Measurements from ENCODE around the gene MCIDAS. TPM values are rescaled to one million over a fixed set of nuclear protein-coding genes. Genes with fewer than 3 reads are reported as not detected.

MCIDAS gene
- total RNA-seq, 6 donors from 2014 or later: 0.22 to 2.2 (median 0.45) TPM; not detected in 2

DNA sequence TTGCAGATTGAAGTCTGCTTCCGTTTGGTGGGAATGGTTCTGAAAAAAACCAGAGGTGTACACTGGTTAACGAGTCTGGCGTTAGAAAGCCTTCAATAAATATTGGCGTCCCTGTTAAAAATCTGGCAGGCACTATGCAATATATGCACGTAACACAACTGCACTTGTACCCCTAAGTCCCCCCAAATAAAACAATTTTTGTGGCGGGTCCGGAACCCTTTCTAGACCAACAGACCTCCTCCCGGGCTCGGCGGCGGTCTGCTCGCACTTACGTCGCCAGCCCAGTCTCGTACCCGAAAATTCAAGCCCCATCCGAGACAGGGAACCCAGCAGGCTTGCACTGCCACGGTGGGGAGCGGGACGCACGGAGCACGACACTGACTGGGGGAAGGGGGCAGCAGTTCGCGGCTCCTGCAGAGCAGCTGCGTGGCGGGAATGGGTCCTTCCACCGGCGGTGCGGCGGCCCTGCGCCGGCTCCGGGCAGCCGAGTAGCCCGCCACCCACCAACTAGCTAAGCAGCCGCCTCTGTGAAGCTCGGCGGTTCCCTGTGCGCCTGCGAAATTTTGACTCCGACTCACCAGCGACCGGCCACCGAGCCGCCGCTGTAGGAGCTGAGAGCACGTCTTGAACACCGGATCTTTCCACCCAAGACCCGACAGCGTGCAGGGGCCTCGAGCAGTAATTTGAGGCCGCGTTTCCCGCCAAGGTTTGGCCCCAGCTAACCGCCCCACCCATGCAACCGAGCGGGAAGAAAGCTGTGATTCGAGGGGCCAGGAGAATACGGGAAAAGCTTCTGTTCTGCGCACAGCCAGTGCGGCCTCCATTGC is 3.9 kb downstream of the MCIDAS start:
- DNase-seq: peak in 1 of 2 donors; percentile 85
- no peak for TF ChIP-seq POLR2A (IDR thresholded peaks at IDR 0.05)
- no peak for TF ChIP-seq EP300 (IDR thresholded peaks at IDR 0.05)
- no peak for TF ChIP-seq POLR2AphosphoS5 (IDR thresholded peaks at IDR 0.05)
- TF ChIP-seq, protein P1, sequence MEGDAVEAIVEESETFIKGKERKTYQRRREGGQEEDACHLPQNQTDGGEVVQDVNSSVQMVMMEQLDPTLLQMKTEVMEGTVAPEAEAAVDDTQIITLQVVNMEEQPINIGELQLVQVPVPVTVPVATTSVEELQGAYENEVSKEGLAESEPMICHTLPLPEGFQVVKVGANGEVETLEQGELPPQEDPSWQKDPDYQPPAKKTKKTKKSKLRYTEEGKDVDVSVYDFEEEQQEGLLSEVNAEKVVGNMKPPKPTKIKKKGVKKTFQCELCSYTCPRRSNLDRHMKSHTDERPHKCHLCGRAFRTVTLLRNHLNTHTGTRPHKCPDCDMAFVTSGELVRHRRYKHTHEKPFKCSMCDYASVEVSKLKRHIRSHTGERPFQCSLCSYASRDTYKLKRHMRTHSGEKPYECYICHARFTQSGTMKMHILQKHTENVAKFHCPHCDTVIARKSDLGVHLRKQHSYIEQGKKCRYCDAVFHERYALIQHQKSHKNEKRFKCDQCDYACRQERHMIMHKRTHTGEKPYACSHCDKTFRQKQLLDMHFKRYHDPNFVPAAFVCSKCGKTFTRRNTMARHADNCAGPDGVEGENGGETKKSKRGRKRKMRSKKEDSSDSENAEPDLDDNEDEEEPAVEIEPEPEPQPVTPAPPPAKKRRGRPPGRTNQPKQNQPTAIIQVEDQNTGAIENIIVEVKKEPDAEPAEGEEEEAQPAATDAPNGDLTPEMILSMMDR (IDR thresholded peaks at IDR 0.05): no peak
- H3K27me3 ChIP-seq: peaks cover 0 to 82% (median 49%) of the 10 kb centered on the region in 4 donors

DNA sequence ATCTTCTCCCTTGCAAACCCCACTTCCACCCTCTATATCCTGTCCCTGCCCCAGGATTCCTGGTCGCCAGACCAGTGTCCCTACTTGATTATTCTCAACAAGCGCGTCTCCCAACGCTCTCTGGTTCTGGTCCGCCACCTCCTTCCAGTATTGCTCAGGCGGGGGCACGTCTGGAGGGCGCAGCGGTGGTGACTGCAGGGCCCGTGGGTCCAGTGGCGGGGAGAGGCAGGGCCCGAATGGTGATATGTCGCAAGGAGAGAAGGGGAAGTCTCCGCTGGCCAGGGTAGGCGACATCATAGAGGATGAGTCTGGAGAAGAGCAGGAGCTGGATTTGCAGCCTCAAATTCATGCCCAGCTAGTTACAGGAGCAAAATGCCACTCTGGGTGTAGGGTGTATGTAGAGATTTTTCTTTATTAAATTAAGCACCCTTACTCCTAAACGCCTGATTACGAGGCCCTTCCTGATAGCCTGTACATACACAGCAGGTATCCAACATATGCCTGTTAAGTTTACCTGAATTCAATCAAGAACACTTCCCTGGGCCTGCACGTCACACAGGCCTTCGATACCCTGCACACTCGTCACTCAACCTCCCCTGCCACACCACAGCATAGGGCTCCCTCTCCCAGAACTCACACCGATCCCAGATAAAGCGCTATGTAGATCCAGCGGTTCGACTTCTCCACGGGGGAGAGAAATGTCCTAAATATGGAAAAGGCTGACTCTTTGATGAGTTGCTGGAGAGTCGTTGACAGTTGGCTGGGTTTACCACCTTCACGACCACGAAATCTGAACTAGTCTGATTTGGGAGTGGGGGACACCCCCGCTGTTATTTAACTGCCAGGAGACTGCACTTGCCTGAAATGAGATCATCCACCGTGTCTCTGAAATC is 4.8 kb downstream of the MCIDAS start:
- Histone ChIP-seq H3K4me1 (peaks cover 30 to 33% (median 32%) of the 10 kb centered on the region in 4 donors), H3K36me3 (no peaks in the 10 kb centered on the region), H3K27ac (no peak overlapping the region), H3K4me3 (no peak overlapping the region), H3K27me3 (peaks cover 0 to 74% (median 44%) of the 10 kb centered on the region in 4 donors), H3K9me3 (no peaks in the 10 kb centered on the region)
- TF ChIP-seq, protein P1 (IDR thresholded peaks at IDR 0.05): no peak
- no peak for TF ChIP-seq EP300 (IDR thresholded peaks at IDR 0.05)
- no peak for TF ChIP-seq POLR2AphosphoS5 (IDR thresholded peaks at IDR 0.05)
- TF ChIP-seq POLR2A (IDR thresholded peaks at IDR 0.05): no peak
- ATAC-seq (ENCODE audit: low FRiP score in 2 of 2) (no peak), DNase-seq (peak in 1 of 2 donors; percentile 40)
- WGBS, 2 donors: 19 to 25% methylated on average over 30 of the region's 30 CpGs

More for the DNA sequence above, 3.9 kb downstream of the MCIDAS start:
- no peak for ATAC-seq (ENCODE audit: low FRiP score in 2 of 2)
- WGBS, 2 donors: 17 to 23% methylated on average over 27 to 39 of the region's 61 CpGs
- no peaks in the 10 kb centered on the region for H3K9me3 ChIP-seq
- no peaks in the 10 kb centered on the region for H3K36me3 ChIP-seq
- peaks cover 36 to 40% (median 37%) of the 10 kb centered on the region in 4 donors for H3K4me1 ChIP-seq
- no peak overlapping the region for H3K27ac ChIP-seq
- H3K4me3 ChIP-seq: no peak overlapping the region

DNA sequence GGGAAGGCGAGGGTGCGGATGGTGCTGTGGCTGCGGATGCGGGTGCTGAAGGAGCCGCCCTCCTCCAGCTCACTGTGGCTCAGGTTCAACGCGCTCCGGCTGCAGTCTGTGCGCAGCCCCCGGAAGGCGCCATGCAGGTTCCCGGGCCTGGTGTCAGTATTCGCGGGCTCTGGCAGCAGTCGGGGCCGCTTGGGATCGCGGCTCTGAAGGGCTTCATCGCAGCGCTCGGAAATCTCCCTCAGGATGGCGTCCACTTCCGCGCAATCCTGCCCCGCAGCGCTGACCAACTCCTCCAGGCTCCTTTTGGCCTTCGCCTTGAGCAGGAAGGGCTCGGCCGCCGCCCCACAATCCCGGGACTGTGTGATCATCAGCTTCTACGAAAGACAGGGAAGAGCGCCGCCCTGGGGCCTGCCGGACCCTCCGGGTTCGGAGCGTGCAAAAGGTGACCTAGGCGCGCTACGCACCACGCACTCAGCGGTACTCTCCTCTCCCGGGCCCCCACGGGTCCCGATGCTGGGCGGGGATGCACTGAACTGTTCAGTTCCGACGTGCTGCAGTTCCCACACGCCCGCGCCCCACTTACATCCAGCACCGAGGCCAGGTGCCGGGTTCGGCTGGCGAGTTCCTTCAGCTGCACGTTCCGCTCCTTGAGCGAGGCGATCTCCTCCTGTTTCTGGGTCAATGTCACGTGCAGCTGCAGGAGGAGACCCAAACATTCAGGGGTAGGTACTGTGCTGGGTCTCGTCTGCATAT is 6.5 kb downstream of the MCIDAS start:
- Histone ChIP-seq H3K4me1 (peaks cover 18 to 21% (median 20%) of the 10 kb centered on the region in 4 donors), H3K4me3 (peak overlapping the region in 2 of 4 donors; percentile 10 to 23), H3K27ac (no peak overlapping the region), H3K27me3 (peaks cover 0 to 56% (median 30%) of the 10 kb centered on the region in 4 donors), H3K9me3 (no peaks in the 10 kb centered on the region), H3K36me3 (no peaks in the 10 kb centered on the region)
- TF ChIP-seq POLR2A (IDR thresholded peaks at IDR 0.05) (no peak), POLR2AphosphoS5 (IDR thresholded peaks at IDR 0.05) (no peak), EP300 (IDR thresholded peaks at IDR 0.05) (no peak)
- TF ChIP-seq, protein P1 (IDR thresholded peaks at IDR 0.05): no peak
- ATAC-seq (ENCODE audit: low FRiP score in 2 of 2) (peak in 1 of 2 donors; percentile 51), DNase-seq (peak in 1 of 2 donors; percentile 78)
- WGBS, 2 donors: 9 to 10% methylated on average over 4 to 53 of the region's 62 CpGs

DNA sequence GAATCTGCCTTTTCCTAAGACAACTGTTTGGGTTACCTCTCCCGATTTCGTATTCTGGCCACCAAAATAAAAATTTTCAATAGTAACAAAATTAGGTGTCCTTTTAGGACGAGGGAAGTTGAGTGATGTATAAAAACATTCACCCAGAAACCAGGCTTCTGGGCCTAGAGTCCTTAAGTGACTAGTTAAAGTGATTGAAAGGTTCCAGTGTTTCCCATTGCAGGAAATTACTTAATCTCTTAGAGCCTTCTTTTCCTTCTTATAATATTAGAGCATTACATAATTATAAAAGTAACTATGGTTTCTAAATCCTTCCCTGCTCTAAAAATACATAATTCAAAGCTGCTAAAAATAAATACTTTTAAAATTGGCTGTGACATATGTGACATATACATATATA is 7.3 kb downstream of the MCIDAS start:
- Histone ChIP-seq H3K4me3 (no peak overlapping the region), H3K4me1 (peaks cover 18 to 21% (median 20%) of the 10 kb centered on the region in 4 donors), H3K36me3 (no peaks in the 10 kb centered on the region), H3K27ac (no peak overlapping the region), H3K27me3 (peaks cover 0 to 50% (median 29%) of the 10 kb centered on the region in 4 donors), H3K9me3 (no peaks in the 10 kb centered on the region)
- ATAC-seq (ENCODE audit: low FRiP score in 2 of 2) (no peak), DNase-seq (no peak)
- 79 to 85% methylated on average over 3 of the region's 3 CpGs for WGBS, 2 donors
- no peak for TF ChIP-seq EP300 (IDR thresholded peaks at IDR 0.05)
- TF ChIP-seq, protein P1 (IDR thresholded peaks at IDR 0.05): no peak
- no peak for TF ChIP-seq POLR2AphosphoS5 (IDR thresholded peaks at IDR 0.05)
- TF ChIP-seq POLR2A (IDR thresholded peaks at IDR 0.05): no peak

Measured in upper lobe of left lung (tissue), 6 donors.